ENCODE results near the gene IMPDH1.
"Not testable (repeated sequence)": the region's sequence is repeated elsewhere in the genome, so short reads cannot be mapped to it uniquely, and the experiment has no call there.

Gene IMPDH1

GRCh38 chr7:128409596-128410450, at the start of gene IMPDH1:
Gene IMPDH1, minus strand, starts transcription at chr7:128409982. Its CDS starts 81 bp downstream, at chr7:128409901.
- peak; percentile 66 for DNase-seq (ENCODE audit: low spot score)

GRCh38 chr7:128459394-128459878, 49.7 kb upstream of the IMPDH1 start:
- peak; percentile 75 for DNase-seq (ENCODE audit: low spot score)

- no peak for DNase-seq (ENCODE audit: low spot score)
Observed at GRCh38 chr7:128458956-128459355, 49.2 kb upstream of the IMPDH1 start.

GRCh38 chr7:128457385-128457784, 47.6 kb upstream of the IMPDH1 start:
- DNase-seq (ENCODE audit: low spot score) = not testable (repeated sequence)

- DNase-seq (ENCODE audit: low spot score) = no peak
Observed at GRCh38 chr7:128456255-128456725, 46.5 kb upstream of the IMPDH1 start.

GRCh38 chr7:128455543-128456254, 45.9 kb upstream of the IMPDH1 start, which contains the start of gene HILPDA:
Gene HILPDA, plus strand, starts transcription at chr7:128455878. Its CDS starts 1,391 bp downstream, at chr7:128457269.
- DNase-seq (ENCODE audit: low spot score) = peak; percentile 92

- DNase-seq (ENCODE audit: low spot score) = no peak
Observed at GRCh38 chr7:128454808-128455542, 45.2 kb upstream of the IMPDH1 start.

GRCh38 chr7:128453836-128454804, 44.3 kb upstream of the IMPDH1 start:
- DNase-seq (ENCODE audit: low spot score) = no peak

- DNase-seq (ENCODE audit: low spot score) = no peak
Observed at GRCh38 chr7:128452552-128452951, 42.8 kb upstream of the IMPDH1 start.

GRCh38 chr7:128450913-128451312, 41.1 kb upstream of the IMPDH1 start:
- no peak for DNase-seq (ENCODE audit: low spot score)

GRCh38 chr7:128450409-128450808, 40.6 kb upstream of the IMPDH1 start:
- no peak for DNase-seq (ENCODE audit: low spot score)

- no peak for DNase-seq (ENCODE audit: low spot score)
Observed at GRCh38 chr7:128448751-128449302, 39.0 kb upstream of the IMPDH1 start.

GRCh38 chr7:128447941-128448564, 38.3 kb upstream of the IMPDH1 start:
- no peak for DNase-seq (ENCODE audit: low spot score)

GRCh38 chr7:128446306-128446705, 36.5 kb upstream of the IMPDH1 start:
- DNase-seq (ENCODE audit: low spot score) = no peak

GRCh38 chr7:128443831-128444600, 34.2 kb upstream of the IMPDH1 start:
- DNase-seq (ENCODE audit: low spot score) = no peak

- no peak for DNase-seq (ENCODE audit: low spot score)
Observed at GRCh38 chr7:128442356-128442755, 32.6 kb upstream of the IMPDH1 start.

- no peak for DNase-seq (ENCODE audit: low spot score)
Observed at GRCh38 chr7:128437426-128438332, 27.9 kb upstream of the IMPDH1 start.

GRCh38 chr7:128435327-128435686, 25.5 kb upstream of the IMPDH1 start:
- DNase-seq (ENCODE audit: low spot score) = no peak

All from hematopoietic multipotent progenitor cell treated with erythropoietin and hydrocortisone succinate and interleukin-3 and kit ligand, for 17 days (in vitro differentiated cells).